Mesenteric fat pad (tissue), 1 donor: ENCODE measurements around the gene HEXIM1. TPM values are rescaled to one million over a fixed set of nuclear protein-coding genes. Genes with fewer than 3 reads are reported as not detected.

ENCODE experiments used
- DNase-seq: peaks from one replicate; pipeline ENCODE4 v3.0.0-alpha.2; 2020; ENCODE audit warnings: low spot score
- microRNA-seq: library from miRNA; unstranded; fragments of <30 nt; microRNA quantifications from one replicate; pipeline ENCODE4 v1.2.0, GENCODE V29; 2020; ENCODE audit warnings: borderline number of aligned reads
- total RNA-seq: library from RNA; stranded (reverse); fragmentation: NEBNext Ultra II Directional; extraction: Animal tissue kit (Norgen Biotek cat#: 25700); gene quantifications from one replicate; pipeline ENCODE4 v1.2.1, GENCODE V29; 2021
- donor health status: DM: yes; HTN: yes; CAD: no.

The HEXIM1 gene
- total RNA-seq, 1 donor from 2014 or later, result 42.1 TPM

DNA sequence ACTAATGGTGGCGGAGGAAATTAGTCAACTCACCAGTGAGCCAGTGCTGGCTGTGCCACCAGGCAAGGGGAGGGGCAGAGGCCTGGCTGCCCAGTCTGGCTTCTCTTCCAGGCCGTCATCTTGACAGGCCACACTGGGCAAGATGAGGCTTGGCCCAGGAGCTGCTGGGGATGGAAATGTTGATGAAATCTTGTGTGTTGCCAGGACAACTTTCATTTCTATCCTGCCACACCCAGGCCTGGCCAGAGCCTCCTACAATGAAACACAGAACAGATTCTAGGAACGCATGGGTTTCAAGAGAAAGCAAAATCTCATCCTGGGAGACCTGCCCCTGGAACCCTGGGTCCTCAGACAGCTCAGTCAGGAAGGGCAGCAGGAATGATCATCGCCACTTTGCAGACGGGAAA, 22.7 kb downstream of the HEXIM1 start:
- DNase-seq, result no peak

DNA sequence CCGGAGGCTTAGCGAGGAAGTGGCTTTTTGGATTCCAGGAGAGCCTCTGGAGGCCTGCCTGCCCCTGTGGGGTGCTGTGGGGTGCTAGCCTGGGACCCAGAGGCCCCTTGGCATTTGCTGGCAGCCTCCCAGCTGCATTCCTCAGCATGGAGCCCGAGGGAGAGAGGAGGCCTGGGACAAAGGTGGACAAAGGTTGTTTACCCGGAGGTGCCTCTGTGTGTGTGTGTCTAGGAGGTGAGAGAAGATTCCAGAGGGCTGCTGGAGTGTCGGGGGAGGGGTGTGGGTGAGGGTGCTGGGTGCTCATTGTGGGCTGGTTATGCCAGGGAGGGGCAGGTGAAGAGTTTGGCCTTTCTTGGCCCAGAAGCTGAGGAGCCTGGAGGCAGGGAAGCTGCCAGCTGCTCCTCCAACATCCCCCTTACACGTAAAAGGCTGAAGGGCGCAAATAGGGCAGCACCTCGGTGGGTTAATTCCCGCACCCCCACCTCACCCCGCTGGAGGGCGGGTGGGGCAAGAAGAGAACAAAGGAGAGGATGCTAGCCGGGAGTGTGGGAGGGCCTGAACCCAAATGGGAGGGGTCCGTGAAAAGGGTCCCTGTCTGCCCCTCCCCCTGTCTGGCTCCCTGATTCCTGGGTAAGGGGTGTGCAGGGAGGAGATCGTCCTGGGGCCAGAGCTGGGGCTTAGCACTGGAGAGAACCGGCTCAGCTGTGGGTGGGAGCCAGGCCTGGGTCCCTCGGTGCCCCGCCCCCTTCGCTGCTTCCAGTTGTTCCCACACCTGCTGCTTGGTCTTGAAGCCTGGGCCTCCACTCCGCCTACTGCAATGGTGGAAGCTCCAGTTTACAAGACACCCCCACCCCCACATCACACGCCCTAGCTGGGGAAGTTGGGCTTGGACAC, 23.3 kb downstream of the HEXIM1 start:
- no peak for DNase-seq

DNA sequence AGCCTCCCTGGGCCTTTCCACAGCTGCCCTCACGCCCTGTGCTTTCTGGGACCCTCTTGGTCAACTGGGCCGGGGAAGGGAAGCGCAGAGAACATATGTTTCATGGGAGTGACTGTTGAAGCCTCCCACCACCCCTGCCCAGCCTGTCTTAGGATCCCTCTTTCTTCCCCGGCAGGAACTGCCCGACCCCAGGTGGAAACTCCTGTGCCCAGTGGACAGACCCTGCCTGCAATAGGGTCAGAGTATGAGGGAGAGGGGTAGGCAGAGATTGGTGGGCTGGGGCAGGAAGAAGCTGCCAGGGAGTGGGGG, 23.9 kb downstream of the HEXIM1 start:
- no peak for DNase-seq

DNA sequence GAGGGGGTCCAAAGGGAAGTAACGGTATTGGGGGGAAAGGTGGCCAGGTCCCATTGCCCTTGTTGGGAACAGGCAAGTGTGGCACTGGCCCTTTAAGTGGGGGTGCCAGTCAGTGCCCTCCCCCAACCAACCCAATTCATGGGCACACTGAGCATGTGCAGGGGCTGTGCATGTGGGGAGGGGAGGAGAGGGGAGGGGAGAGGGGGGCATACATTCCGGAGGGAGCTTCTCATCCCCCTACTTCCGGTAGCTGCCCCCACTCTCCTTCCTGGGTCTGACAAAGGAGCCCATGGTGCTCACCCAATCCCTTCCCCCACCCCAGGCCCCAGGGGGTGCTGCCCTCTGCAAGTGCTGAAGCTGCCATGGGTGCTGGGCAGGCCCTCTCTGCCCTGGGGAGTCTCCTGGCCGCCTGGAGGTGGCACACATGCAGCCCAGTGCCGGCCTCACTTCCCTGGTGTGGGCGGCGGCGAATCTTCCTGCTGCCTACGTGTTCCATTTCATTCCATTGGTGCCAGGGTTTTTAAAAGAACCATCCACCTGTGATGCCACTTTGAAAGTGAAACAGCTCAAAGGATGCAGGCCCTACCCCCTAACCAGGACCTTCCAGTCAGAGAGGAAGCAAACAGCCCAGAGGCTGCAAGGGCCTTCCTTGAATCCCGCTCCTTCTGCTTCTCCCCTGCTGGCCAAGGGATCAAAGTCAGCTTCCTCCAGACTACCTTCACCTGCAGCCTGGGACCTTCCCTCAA, 24.4 kb downstream of the HEXIM1 start:
- DNase-seq, result no peak

DNA sequence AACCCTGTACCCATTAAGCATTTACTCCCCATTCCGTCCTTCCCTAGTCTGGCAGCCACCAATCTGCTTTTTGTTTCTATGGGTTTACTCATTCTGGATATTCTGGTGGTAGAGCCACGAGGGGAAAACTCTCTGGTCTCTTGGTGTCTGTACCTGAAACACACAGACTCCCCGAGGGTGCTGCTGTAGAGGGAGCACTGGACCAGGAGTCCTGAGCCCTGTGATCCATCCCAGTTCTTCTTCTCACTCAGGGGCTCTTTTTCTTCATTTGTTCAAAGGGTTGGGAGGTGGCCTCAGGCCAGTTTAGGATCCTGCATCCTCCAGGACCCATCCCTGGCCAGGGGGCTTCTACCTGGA, 27.5 kb downstream of the HEXIM1 start:
- no peak for DNase-seq

DNA sequence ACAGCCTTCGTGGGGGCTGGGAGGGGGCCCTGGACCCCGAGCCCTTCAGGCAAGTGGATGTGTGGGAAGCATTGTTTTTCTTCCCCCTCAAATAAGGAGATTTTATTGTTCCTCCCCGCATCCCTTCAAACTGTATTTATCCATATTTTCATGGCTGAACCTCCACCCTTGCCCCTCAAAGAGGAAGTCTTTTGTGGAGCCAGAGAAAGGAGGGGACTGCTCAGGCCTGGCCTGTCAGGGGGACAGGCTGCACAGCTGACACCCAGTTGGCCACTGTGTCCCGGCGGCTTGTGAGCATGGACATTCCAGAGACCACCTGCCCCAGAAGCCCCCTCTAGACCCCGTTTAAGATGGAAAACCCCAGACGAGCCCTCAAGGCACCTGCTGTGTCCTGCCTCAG, 29.3 kb downstream of the HEXIM1 start:
- DNase-seq, result no peak

DNA sequence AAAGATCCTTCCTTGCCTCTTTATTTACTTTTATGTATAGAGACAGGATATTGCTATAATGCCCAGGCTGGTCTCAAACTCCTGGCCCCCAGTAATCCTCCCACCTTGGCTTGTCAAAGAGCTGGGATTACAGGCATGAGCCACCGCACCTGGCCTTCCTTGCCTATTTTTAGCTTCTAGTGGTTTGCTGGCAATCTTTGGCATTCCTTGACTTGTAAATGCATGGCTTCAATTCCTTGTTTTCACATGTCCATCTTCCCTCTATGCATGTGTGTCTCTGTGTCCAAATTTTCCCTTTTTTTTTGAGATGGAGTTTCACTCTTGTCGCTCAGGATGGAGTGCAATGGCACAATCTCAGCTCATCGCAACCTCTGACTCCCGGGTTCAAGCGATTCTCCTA, 35.9 kb downstream of the HEXIM1 start:
- DNase-seq, result no peak

DNA sequence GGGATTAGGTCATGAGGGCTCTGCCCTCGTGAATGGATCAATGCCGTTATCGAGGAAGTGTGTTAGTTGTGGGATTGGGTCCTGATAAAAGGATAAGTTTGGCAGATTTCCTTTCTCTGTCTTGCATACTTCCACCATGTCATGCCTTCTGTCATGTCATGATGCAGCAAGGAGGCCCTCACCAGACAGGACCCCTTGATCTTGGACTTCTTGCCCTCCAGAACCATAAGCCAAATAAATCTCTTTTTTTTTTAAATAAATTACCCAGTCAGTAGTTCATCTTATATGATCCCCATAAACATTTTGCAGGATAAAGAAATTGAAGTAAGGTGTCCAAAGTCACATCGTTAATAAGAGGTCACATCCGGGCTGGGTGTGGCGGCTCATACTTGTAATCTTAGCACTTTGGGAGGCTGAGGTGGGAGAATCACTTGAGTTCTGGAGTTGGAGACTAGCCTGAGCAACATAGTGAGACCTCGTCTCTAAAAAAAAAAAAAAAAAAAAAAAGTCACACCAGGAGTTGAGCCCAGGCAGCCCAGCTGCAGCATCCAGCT, 38.6 kb downstream of the HEXIM1 start:
- DNase-seq, result no peak

DNA sequence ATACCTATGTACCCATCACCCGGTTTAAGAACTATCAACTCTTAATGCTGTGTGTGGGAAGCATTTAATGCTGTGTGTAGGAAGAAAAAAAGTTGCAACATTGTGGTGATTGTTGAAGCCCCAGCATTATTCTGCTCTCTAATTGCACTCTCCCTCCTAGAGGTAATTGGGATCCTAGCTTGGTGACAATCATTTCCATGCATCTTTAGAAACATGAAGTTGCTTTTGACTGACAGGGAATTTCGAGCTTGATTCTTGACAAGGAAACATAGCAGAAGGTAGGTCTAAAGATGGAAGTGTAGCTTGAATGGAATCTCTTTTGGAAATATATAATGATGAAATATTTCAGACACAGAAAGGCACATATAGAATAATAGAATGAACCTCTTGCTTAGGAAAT, 40.7 kb downstream of the HEXIM1 start:
- DNase-seq, result no peak

DNA sequence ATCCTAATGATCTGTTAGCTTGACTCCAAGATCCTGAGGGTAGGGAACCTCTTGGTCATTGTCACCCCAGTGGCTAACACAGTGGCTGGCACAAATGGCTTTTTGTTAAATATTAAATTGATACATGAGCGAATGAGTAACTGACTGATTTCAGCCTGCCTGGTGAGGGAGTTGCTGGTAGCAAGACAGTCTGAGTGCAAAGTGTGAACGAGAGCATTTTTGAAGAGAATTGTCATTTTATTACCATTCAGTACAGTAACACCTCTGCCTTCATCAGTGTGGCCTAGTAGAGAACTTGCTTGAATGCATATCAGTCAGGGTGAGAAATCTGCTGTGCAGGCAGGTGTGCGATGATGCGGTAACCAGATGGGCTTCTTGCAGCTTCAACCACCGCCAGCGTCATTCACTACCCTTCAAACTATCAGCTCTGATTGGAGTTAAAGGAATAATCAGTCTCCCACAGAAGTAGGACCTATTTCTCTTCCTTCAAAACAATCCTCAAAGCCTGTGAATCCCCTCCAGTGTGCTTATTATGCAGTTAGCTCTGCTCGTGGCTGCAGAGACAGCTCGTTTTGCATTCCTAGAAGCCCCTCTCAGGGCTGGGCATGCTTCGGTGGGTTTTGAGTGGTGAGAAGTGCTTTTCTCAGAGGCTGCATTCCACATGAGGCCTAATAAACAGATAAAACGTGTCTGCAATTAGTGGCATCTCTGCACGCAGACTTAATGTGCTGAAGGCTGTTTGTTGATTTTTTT, 42.4 kb downstream of the HEXIM1 start:
- no peak for DNase-seq

DNA sequence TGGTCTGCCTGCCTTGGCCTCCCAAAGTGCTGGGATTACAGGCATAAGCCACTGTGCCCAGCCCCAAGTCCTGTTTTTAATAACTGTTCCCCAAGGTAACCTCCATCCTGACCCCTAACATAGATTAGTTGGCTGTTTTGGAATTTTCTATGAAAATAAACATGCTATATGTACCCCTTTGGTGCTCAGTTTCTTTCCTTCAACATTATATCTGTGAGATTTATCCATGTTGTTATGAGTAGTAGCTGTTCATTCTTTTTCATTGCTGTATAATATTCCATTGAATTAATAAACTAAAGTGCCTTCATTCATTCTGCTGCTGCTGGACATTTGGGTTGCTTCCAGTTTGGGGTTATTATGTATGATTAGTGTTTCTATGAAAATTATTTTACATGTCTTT, 47.1 kb downstream of the HEXIM1 start:
- no peak for DNase-seq

DNA sequence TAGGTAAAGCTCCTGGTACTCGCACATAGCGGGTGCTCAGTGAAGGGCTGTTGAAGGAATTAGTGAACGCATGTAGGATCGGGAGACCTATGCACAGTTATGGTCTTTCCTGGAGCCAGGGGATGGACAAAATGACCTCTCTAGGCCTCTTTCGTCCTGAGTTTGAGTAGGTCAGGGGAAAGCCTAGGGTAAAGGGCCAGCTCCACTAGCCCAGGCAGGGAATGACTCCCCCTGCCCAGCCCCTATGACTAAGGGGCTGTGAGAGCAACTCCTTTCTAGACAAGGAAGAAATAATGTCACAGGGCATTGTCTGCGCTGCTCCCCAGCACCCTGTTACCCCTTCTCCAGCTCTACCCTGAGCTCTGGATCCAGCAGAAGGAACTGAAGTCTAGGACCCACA, 48.8 kb downstream of the HEXIM1 start:
- no peak for DNase-seq

DNA sequence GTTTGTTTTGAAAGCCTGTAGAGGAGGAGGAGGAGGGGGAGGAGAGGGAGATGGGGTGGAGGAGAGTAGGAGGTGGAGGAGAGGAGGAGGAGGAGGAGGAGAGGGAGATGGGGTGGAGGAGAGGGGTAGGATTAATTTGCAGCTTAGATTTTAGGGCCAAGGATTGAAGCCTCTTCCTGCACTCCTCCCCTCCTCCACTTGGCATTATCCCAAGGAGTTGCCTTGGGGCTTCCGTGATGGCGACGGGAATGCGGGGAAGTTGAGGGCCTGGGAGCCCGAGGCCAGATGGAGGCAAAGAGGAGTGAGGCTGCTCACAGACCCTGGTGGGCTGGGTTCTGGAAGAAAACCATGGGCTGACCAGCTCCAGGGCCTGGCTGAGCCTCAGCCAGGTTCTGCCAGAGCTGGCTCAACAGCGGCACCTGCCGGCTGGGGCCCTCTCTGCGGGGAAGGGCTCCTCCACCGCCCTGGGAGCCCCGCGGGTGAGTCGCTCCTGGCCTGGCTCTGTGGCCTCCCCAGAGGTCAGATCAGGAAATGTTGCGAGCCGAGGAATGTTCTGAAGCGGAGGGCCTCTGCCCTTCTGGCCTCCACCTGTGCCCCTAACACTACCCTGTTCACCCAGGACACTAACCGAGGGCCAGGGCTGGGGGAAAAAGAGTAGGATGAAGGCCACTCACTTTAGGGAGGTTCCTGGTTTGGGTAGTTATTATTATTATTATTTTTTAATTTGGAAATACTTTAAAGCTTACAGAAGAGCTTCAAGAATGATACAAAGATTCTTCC, 49.5 kb downstream of the HEXIM1 start:
- peak; percentile 98 for DNase-seq

DNA sequence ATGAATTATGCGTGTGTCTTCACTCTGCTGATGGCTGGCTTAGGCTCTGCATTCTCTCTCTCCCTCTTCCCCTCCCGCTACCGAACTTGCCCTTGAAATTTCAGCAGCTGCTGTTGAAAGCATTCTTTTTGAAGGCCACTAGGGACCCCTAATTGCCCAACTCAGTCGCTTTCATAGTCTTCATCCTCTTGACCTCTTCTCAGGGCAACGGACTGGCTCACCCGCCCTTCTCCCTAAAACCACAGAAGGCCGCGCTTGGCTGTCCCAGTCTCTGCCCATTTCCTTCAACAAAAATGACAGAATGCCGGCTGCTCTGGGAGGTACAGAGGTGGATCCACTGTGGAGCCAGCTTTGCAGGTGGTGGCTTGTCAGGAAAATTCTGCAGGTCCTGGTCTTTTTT, 52.4 kb downstream of the HEXIM1 start:
- no peak for DNase-seq

DNA sequence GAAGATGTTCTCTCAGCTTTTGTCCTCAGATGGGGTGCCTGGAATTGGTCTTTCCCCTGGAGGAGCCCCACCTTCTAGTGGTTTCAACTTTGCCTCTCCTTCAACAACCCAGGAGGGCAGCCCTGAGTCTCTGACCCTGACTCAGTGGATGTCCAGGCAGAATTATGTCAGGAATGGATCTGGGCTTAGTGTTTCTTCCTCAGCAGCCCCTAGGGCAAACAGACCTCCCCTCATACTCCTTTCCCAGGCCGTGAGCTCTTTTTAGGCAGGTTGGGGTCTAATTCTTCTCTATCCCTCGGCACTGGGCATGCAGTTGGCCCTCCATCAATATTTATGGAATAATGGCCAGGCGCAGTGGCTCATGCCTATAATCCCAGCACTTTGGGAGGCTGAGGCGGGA, 53.2 kb downstream of the HEXIM1 start:
- no peak for DNase-seq

Small RNA genes lying within 50 kb of the gene (microRNA-seq; reads per million reads assigned to microRNA genes)
- not detected for gene MIR6784

Other genes starting within 250 kb of the HEXIM1 start
- 104 TPM for gene EFTUD2, start 249.0 kb upstream of the HEXIM1 start, total RNA-seq
- 1.3 TPM for gene GFAP, start 233.0 kb upstream of the HEXIM1 start, total RNA-seq
- not detected for gene KIF18B, start 200.7 kb upstream of the HEXIM1 start, total RNA-seq
- gene C1QL1, start 180.2 kb upstream of the HEXIM1 start, total RNA-seq, result not detected
- gene DCAKD, start 96.8 kb upstream of the HEXIM1 start, total RNA-seq, result 28.0 TPM
- 118 TPM for gene NMT1, start 87.2 kb upstream of the HEXIM1 start, total RNA-seq
- gene PLCD3, start 16.0 kb upstream of the HEXIM1 start, total RNA-seq, result 64.2 TPM
- gene ACBD4, start 12.8 kb upstream of the HEXIM1 start, total RNA-seq, result 10.9 TPM
- gene HEXIM2, start 13.4 kb downstream of the HEXIM1 start, total RNA-seq, result 5.1 TPM
- gene FMNL1, start 73.4 kb downstream of the HEXIM1 start, total RNA-seq, result 51.2 TPM
- gene SPATA32, start 113.6 kb downstream of the HEXIM1 start, total RNA-seq, result not detected
- gene MAP3K14, start 168.5 kb downstream of the HEXIM1 start, total RNA-seq, result 8.7 TPM